HCT116 (cell line): ENCODE measurements around the gene RPS6KA1.

Experiments used
- POLR2A ChIP-seq: IDR thresholded peaks from 2 replicates; pipeline ENCODE4 v1.7.0; 2011; ENCODE audit warnings: borderline replicate concordance; ENCODE audit not compliant: insufficient read depth, insufficient read length; ENCODE audit errors: extremely low read depth
- SIN3A ChIP-seq: IDR thresholded peaks from 2 replicates; pipeline ENCODE4 v1.6.1; 2012; ENCODE audit warnings: low read depth
- TF ChIP-seq, protein P1 (sequence below): IDR thresholded peaks from 2 replicates; pipeline ENCODE4 v1.6.1; 2012; ENCODE audit warnings: low read depth
- TF ChIP-seq, protein P2 (sequence below), 3 experiments: fragments of 200-600 bp in 1 of 3; sonication (generic) in 1 of 3; IDR thresholded peaks in 2 of 3; conservative IDR thresholded peaks in 1 of 3; 2 replicates each; pipeline ENCODE4 v1.5.1; 2012 to 2017; ENCODE audit warnings: low read depth in 2 of 3, low read length in 2 of 3, antibody characterized with exemption in 1 of 3, borderline replicate concordance in 1 of 3, control low read depth in 1 of 3, mild to moderate bottlenecking in 1 of 3, mixed read lengths in 1 of 3, mixed run types in 1 of 3, moderate library complexity in 1 of 3; ENCODE audit not compliant: insufficient read depth in 1 of 3
- TF ChIP-seq, protein P3 (sequence below): IDR thresholded peaks from 2 replicates; pipeline ENCODE4 v1.6.1; 2012

DNA sequence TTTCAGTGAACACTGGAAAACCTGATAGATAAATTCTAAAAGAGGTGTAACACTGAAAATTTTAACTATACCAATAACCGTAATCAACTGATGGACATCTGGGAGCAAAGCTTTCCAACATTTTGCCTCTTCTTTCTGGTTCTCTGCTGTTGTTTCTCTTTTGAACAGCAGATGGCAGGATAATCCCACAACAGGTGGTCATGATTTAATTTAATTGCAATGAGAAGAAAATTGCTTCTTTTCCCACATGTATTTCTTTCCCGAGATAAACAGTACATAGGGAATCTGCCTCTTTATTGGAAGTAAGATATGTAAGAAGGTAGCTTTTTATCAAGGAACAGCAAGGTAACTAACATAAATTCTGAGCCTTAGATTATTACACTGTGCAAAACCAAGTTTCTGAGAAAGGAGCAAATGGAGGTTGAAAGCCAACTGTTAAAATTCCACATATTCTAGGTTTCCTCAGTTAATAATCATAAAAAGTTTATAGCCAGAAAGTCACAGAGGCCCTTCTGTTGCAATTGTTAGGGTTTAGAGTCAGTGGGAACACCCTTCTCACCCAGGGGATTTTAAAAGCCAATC, 72.9 kb downstream of the RPS6KA1 start:
- TF ChIP-seq, protein P1, sequence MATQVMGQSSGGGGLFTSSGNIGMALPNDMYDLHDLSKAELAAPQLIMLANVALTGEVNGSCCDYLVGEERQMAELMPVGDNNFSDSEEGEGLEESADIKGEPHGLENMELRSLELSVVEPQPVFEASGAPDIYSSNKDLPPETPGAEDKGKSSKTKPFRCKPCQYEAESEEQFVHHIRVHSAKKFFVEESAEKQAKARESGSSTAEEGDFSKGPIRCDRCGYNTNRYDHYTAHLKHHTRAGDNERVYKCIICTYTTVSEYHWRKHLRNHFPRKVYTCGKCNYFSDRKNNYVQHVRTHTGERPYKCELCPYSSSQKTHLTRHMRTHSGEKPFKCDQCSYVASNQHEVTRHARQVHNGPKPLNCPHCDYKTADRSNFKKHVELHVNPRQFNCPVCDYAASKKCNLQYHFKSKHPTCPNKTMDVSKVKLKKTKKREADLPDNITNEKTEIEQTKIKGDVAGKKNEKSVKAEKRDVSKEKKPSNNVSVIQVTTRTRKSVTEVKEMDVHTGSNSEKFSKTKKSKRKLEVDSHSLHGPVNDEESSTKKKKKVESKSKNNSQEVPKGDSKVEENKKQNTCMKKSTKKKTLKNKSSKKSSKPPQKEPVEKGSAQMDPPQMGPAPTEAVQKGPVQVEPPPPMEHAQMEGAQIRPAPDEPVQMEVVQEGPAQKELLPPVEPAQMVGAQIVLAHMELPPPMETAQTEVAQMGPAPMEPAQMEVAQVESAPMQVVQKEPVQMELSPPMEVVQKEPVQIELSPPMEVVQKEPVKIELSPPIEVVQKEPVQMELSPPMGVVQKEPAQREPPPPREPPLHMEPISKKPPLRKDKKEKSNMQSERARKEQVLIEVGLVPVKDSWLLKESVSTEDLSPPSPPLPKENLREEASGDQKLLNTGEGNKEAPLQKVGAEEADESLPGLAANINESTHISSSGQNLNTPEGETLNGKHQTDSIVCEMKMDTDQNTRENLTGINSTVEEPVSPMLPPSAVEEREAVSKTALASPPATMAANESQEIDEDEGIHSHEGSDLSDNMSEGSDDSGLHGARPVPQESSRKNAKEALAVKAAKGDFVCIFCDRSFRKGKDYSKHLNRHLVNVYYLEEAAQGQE: no peak
- TF ChIP-seq SIN3A (no peak), POLR2A (no peak)
- TF ChIP-seq, protein P2, sequence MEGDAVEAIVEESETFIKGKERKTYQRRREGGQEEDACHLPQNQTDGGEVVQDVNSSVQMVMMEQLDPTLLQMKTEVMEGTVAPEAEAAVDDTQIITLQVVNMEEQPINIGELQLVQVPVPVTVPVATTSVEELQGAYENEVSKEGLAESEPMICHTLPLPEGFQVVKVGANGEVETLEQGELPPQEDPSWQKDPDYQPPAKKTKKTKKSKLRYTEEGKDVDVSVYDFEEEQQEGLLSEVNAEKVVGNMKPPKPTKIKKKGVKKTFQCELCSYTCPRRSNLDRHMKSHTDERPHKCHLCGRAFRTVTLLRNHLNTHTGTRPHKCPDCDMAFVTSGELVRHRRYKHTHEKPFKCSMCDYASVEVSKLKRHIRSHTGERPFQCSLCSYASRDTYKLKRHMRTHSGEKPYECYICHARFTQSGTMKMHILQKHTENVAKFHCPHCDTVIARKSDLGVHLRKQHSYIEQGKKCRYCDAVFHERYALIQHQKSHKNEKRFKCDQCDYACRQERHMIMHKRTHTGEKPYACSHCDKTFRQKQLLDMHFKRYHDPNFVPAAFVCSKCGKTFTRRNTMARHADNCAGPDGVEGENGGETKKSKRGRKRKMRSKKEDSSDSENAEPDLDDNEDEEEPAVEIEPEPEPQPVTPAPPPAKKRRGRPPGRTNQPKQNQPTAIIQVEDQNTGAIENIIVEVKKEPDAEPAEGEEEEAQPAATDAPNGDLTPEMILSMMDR (IDR thresholded peaks at IDR 0.05 in 2 of 3, conservative IDR thresholded peaks at IDR 0.05 in 1 of 3; ENCODE audit: borderline replicate concordance in 1 of 3, insufficient read depth in 1 of 3, low read depth in 2 of 3, low read length in 2 of 3): peak; percentile 77 to 95 (median 92)
- TF ChIP-seq, protein P3, sequence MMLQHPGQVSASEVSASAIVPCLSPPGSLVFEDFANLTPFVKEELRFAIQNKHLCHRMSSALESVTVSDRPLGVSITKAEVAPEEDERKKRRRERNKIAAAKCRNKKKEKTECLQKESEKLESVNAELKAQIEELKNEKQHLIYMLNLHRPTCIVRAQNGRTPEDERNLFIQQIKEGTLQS: no peak
